HG03097 (cell line): Measurements from ENCODE around the gene TPK1.
"Not testable (repeated sequence)": the region's sequence is repeated elsewhere in the genome, so short reads cannot be mapped to it uniquely, and the experiment has no call there.

Source experiments
- ATAC-seq: cut with Tn5 transposase; IDR thresholded peaks from one replicate; pipeline ENCODE4 v1.9.1; 2021; ENCODE audit not compliant: unreplicated experiment, low FRiP score

The TPK1 gene

DNA sequence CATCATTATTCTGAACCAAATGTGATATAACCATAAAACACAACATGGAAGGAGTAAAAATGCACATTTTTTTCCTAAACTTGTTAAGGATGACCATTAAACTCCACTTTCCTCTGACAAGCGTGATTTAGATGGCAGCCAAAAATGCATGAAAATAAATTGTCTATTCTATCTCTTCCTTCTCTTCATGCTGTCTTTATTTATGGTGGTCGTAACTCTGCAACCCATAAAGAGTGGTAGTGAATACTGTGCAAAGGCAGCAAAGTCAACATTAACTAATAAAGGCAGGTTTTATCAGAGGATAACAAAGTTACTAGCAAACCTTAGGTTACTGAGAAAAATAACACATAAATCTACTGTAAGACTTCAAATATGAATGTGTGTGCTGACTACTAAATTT, 106.6 kb downstream of the TPK1 start:
- ATAC-seq = no peak

DNA sequence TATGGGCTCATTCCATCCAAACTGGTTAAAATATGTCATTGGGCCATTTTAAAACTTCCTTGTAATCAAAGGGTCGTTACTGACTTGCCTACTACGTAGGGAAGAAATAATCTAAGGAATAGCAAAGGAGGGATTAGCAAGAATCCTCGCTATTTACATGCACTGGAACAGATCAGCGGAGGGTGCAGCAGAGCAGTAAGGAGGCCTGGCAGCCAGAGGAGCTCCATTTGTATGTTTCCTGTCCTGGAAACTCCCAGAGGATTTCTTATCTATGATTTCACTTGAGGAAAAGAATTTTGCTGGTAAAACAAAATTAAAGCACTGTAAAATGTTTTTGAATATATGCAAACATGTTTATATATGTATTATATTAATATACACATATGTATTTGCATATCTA, 107.3 kb downstream of the TPK1 start:
- no peak for ATAC-seq

DNA sequence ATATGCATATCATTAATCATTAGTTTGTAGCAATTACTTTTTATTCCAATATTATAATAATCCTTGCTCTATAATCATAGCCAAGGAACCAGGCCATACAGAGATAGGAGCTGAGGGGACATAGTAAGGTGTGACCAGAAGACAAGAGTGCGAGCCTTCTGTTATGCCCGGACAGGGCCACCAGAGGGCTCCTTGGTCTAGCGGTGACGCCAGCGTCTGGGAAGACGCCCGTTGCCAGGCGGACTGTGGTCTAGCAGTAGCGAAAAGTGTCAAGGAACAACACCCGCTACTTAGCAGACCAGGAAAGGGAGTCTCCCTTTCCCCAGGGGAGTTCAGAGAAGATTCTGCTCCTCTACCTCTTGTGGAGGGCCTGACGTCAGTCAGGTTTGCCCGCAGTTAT, 109.0 kb downstream of the TPK1 start:
- not testable (repeated sequence) for ATAC-seq

DNA sequence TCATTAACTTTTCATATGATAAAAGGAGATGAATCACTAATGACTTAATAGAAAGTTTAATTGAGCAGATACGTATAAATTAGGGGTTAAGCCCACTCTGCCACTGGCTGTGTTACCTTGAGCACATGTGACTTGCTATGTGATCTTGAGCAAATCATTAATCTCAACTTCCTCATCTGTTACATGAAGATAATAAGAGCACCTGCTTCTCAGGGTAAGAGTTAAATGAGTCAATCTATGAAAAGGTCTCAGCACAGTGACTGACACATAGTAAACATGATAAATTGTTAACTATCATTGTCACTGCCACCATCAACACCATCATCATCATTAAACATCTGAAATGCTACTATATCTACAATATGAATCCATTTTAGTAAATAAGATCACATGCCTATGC, 110.8 kb downstream of the TPK1 start:
- ATAC-seq = peak; percentile 100

DNA sequence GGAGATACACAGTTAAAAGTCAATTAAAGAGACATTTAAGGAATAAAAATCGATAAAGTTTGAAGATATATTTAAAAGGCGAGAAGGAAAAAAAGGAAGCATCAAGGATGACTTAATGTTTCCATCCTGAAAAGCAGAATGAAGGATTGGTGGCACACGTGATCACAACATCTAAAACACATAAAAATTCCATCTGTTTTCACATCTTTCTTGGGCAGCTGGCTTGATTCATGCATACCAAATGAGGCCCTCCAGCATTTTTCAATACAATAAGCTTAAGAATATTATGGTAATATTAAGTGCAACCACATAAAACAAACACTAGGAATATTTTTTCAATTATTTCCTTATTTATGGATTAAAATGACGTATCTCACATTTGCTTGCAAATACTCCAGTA, 112.6 kb downstream of the TPK1 start:
- no peak for ATAC-seq

DNA sequence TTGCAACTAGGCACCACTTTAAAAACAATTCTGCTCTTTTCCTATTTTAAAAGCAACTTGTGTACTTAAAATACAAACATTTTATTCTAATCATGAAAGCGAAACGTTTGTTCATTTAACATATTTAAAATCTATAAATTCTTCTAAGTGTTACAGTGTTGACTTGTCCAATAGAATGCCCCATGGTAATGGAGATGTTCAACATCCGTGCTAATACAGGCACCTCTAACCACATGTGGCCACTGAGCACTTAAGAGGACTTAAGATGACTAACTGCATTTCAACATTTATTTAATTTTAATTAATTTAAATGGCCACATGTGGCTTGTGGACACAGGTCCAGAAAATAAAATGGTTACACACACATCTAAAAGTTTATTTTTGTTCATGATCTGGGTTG, 115.1 kb downstream of the TPK1 start:
- no peak for ATAC-seq

DNA sequence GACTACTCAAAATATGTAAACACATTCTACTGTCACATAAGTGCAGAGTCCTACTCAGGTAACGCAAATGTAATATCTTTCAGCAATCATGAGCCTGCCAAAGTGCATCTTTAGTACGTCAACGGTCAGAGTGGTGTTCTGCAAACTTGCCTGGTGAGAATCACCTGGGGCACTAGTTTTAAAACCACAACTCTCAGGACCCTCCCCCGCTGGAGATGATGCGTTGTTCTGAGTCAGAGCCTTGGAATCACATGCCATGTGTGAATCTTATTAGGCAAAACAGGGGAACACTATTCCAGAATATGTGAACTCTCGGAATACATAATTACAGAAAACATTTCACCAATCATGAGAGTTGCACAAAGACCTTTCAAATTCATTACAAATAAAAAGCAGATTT, 115.7 kb downstream of the TPK1 start:
- no peak for ATAC-seq

DNA sequence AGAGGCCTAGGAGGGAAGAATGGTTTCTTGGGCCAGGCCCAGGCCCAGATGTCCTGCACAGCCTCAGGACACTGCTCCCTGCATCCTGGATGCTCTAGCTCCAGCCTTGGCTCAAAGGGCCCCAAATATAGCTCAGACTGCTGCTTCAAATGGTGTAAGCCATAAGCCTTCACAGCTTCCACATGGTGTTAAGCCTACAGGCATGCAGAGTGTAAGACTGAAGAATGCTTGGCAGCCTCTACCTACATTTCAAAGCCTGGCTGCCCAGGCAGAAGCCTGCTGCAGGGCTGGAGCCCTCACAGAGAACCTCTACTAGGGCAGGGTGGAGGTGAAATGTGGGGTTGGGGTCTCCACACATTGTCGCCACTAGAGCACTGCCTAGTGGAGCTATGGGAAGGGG, 118.1 kb downstream of the TPK1 start:
- ATAC-seq = no peak

DNA sequence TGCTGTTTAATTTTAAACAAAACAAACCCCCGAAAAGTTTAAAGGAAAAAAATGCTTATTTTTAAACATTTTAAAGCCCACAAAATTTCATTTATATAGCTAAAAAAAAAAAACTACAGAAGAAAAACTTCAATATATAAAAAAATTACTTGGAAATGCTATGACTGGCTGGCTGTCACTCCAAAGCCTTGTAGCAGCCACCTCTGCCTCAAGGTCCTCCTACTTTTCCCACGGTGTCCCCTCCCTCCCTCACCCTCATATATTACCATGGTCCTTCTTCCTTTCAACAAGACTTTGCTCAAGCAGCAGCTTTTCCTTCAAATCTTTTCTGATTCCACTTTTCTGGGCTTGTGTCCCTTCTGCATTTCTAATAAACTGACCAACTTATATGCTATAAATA, 122.0 kb downstream of the TPK1 start:
- ATAC-seq = no peak

DNA sequence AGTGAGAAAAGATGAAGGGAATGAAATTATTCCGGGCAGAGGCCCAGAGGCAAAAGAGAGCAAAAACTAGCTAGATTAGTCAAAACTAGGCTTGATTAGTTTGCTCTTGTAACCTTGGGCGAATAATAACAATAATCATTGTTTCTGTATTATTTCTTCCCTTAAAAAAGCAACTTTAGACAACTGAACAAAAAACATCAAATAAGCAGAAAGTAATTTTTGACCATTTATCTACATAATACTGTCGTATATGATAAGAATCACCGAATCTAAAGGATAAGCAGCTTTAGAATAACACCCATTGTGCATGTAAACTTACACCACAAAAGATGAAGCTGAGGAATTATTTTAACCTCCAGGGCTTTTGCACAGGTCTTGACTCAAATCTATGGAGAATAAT, 125.1 kb downstream of the TPK1 start:
- ATAC-seq = no peak

DNA sequence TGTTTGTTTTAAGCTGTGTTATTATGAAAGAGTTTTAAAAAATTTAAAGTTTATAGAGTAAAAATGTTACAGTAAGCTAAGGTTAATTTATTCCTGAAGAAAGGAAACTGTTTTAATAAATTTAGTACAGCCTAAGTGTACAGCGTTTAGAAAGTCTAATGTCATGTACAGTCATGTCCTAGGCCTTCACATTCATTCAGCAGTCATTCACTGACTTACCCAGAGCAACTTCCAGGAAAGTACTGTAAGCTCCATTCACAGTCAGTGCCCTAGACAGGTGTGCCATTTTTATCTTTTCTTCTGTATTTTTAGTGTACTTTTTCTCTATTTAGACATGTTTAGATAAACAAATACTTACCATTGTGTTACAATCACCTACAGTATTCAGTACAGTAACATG, 126.8 kb downstream of the TPK1 start:
- no peak for ATAC-seq

DNA sequence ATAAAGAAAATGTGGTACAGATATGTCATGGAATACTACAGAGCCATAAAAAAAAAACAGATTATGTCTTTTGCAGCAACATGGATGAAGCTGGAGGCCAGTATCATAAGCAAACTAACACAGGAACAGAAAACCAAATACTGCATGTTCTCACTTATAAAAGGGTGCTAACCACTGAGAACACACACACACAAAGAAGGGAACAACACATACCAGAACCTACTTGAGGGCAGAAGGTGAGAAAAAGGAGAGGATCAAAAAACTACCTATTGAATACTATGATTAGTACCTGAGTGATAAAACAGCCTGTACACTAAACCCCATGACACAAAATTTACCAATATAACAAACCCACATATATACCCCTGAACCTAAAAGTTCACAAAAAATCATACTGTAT, 144.6 kb downstream of the TPK1 start:
- no peak for ATAC-seq

DNA sequence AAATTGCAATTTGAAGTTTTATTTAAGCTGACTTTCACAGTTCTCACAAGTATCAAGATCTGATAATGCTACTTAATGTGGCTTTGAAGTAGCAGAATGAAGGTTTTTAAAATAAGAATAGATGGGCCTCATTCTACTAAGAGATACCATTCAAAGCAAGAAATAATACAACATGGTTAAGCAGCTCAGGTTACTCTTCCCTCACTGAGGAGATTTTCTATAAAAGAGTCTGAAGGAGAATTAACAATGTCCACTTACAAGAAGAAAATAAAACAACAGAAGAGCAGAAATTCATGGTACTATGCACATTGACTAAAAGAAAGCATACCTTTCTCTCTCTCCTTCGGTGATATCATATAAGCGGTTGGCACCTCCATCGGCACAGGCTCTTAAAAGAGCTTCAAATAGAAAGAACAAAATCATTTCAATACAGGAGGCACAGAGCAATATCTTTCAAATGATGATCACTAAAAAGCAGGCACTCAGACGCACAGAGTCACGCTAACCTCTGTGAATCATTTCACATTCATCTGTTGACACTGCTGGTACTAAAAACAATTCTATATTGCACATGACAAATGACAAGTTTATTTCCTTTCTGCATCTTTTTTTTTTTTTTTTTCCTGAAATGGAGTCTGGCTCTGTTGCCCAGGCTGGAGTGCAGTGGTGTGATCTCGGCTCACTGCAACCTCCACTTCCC, 153.1 kb downstream of the TPK1 start:
- ATAC-seq = no peak

DNA sequence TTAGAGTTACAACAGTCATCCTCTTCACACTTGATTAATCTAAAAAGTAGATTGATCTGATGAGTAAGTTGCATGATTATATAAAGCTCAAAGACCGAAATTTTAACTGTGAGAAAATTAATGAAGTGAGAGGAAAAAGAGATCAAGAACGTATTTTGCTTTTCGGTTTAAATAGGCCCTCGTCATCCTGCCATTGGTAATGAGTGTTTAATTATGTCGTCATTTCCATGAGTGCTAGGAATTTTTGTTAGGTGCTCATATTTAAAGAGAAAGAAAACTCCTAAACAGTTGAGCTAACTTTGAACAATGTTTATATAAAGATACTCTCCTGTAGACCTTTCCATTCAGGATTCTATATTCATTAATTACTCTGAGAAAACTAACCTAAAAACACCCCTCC, 159.4 kb downstream of the TPK1 start:
- no peak for ATAC-seq

DNA sequence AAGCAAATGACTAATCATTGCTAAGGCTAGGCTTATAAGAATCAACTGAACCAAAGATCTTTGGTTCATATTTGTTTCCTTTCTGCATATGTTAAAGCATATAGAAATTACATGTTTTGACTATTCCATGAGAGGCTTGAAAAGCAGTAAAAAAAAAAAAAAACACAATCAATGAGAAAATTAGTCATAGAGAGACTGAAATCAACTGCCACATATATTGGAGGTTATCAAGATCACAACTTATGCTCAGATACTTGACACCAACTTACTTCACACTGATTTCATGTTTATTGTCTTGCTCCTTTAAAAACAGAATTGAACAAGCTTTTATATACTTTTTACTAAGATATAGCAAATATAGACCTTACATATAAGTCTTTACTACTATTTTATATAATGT, 161.3 kb downstream of the TPK1 start:
- ATAC-seq = no peak

DNA sequence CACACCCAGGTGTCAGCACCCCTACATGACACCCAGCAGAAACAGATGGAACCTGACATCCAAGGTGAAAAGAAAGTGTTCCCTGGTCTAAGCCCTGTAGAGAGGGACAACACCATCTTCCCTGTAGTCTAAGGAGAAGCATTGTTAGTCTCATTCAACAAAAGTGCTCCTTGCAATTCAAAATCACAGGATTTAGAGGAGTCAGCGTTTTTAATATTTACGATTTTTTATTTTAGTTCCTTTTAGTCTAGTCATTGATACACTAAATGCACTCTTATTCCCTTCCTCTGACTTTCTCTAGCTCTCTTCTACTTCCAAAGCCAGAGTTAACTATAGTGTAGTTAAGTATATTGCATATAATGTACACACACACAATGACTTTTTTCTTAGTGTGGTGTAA, 163.0 kb downstream of the TPK1 start:
- no peak for ATAC-seq

DNA sequence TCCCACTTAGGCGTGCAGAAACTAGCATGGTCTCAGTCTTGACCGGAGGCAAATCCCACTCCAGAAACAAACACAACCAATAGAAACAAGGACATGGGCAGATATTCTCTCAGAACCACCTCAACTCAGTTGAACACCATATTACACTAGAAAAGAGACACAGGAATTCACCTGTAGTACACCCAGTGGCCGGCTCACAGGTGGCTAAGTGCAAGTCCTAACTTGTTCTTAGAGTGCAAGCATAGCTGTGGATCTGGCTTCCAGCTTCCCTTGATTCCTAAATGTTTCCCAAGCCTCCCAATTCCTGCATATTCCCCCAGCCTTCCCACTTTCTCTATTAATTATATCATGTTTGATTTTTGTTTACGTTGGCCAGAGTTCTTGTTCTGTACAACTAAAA, 164.4 kb downstream of the TPK1 start:
- ATAC-seq = no peak

DNA sequence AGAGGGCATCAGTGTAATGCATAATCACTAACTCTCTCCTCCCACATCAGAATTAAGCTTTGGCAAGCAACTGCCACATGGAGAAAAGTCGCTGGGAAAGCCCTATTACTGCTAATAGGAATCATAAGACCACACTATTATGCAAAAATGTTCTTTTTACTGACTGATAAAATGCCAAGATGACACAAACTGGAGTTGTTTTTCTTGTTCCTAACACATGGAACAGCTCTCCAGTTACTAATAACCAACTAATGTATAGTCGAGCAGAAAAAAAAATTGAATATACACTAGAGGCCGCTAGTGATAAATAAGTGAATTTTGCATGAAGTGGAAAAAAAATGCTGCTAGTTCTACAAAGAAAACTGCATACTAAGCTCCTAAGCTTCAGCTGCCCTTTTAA, 165.6 kb downstream of the TPK1 start:
- no peak for ATAC-seq

DNA sequence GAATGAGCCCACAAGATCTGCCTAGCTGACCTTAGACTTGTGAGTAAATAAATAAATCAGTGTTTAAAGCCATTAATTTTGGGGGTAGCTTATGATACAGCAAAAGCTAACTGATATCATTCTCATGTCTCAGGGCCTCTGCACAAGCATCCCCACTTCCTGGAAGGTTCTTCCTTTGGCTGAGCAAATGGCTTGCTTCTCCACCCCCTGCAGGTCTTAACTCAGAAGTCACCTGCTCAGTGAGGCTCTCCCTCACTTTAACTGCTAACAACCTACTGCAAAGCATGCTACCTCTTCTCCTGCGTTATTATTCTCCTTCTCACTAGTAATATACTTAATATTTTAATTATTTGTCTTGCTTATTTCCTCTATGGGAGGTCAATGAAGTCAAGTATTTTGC, 167.3 kb downstream of the TPK1 start:
- ATAC-seq = no peak

DNA sequence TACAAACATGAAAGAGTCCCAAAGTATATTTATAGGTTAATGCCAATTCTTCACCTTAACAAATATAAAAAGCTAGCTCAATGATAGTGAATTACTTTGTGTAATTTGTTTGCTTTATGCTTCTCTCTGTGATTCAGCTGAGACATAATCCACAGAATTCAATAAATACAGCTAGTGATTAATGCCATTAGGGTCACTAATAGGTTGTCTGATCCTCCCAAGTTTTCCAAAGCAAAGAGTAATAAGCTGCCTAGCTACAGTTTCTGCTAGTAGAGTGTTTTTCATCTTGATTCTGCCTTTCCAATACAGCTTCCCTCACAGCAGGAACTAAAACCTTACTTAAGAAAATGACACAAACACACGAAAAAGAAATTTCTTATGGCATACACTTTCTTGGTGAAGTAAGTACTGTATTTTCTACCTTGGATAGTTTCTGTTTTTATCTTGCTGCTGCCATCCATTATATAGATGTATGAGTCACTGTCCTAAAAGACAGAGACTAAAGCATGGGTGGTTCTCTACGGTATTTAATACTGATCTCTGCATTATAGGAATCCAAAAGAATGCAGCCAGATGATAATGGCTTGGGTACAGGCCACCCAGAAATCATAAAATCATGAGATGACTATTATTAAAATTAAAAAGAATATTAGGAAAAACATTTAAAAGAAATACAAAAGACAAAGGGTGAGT, 170.0 kb downstream of the TPK1 start:
- ATAC-seq = no peak

DNA sequence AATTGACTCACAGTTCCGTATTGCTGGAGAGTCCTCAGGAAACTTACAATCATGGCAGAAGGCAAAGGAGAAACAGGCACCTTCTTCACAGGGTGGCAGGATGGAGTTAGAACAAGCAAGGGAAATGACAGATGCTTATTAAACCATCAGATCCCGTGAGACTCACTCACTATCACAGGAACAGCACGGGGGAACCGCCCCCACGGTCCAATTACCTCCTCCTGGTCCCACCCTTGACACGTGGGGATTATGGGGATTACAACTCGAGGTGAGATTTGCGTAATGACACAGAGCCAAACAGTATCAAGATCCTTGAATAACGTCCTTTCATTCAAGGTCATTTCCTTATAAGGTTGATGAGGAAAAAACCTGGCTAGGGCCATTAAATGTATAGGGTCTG, 176.6 kb downstream of the TPK1 start:
- no peak for ATAC-seq

DNA sequence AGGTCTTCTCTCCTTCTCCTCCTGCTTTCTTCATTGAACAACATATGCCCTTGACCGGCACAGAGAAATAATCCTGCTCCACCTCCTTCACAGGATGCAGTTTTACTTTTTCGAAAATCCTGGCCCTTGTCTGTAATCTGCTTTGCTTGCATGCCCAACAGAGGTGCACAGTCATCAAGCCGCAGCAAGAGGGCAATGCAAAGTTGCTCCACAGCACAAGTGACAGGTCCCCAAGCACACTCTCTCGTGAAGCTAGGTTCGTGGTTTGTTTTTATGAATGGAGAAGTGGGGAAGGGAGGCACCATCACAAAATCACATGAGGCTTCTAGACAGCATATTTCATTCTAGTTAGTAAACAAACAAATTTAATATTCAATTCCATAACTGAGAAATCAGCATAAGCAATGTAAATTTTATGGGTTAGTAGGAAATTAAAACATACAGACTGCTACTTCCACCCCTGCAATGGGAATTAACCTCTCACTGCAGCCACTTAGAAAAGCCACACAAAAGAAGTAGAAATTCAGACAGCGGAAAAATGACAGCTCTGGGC, 178.8 kb downstream of the TPK1 start:
- ATAC-seq = no peak
